Upper lobe of left lung (tissue), 4 donors: ENCODE results near the gene BAIAP2L1.

Source experiments
- EP300 ChIP-seq, 4 donors: sonication (generic); formaldehyde crosslinking; IDR thresholded peaks; one replicate each; pipeline ENCODE4 v1.5.1; 2017; ENCODE audit warnings: antibody characterized with exemption in 4 of 4, control low read depth in 2 of 4
- POLR2A ChIP-seq, 4 donors: fragments of 450-650 bp; IDR thresholded peaks; one replicate each; pipeline ENCODE4 v1.5.1; 2016 to 2017; ENCODE audit warnings: antibody characterized with exemption in 4 of 4, mild to moderate bottlenecking in 2 of 4
- POLR2AphosphoS5 ChIP-seq, 2 donors: sonication (generic); formaldehyde crosslinking; IDR thresholded peaks; one replicate each; pipeline ENCODE4 v1.5.1; 2017; ENCODE audit warnings: antibody characterized with exemption in 2 of 2
- TF ChIP-seq, protein P1 (sequence below), 6 experiments: fragments of 450-650 bp in 4 of 6; fragments of 200-600 bp in 2 of 6; sonication (generic) in 2 of 6; IDR thresholded peaks; one replicate each; pipeline ENCODE4 v1.5.1; 2016 to 2019; ENCODE audit warnings: antibody characterized with exemption in 6 of 6

GRCh38 chr7:98352621-98353020 lies 48.3 kb downstream of the BAIAP2L1 start:
- TF ChIP-seq, protein P1, sequence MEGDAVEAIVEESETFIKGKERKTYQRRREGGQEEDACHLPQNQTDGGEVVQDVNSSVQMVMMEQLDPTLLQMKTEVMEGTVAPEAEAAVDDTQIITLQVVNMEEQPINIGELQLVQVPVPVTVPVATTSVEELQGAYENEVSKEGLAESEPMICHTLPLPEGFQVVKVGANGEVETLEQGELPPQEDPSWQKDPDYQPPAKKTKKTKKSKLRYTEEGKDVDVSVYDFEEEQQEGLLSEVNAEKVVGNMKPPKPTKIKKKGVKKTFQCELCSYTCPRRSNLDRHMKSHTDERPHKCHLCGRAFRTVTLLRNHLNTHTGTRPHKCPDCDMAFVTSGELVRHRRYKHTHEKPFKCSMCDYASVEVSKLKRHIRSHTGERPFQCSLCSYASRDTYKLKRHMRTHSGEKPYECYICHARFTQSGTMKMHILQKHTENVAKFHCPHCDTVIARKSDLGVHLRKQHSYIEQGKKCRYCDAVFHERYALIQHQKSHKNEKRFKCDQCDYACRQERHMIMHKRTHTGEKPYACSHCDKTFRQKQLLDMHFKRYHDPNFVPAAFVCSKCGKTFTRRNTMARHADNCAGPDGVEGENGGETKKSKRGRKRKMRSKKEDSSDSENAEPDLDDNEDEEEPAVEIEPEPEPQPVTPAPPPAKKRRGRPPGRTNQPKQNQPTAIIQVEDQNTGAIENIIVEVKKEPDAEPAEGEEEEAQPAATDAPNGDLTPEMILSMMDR (IDR thresholded peaks at IDR 0.05), result no peak
- TF ChIP-seq POLR2A (IDR thresholded peaks at IDR 0.05), result no peak
- TF ChIP-seq EP300 (IDR thresholded peaks at IDR 0.05), result no peak
- TF ChIP-seq POLR2AphosphoS5 (IDR thresholded peaks at IDR 0.05), result no peak
